Suprapubic skin (tissue), 4 donors: ENCODE results near the gene LRRN4. TPM values are rescaled to one million over a fixed set of nuclear protein-coding genes. Genes with fewer than 3 reads are reported as not detected.

ENCODE experiments used
- DNase-seq, 2 donors: peaks; one replicate each; pipeline ENCODE4 v3.0.0-alpha.2; 2019; ENCODE audit warnings: low spot score in 2 of 2
- H3K27ac ChIP-seq: fragments of 200-600 bp; sonication (generic); one replicate; pipeline ENCODE4 v1.5.1; 2019
- H3K27me3 ChIP-seq: fragments of 200-600 bp; sonication (generic); one replicate; pipeline ENCODE4 v1.5.1; 2019
- H3K36me3 ChIP-seq: fragments of 200-600 bp; sonication (generic); one replicate; pipeline ENCODE4 v1.5.1; 2019
- H3K4me1 ChIP-seq: fragments of 200-600 bp; sonication (generic); one replicate; pipeline ENCODE4 v1.5.1; 2019
- H3K4me3 ChIP-seq: fragments of 200-600 bp; sonication (generic); one replicate; pipeline ENCODE4 v1.5.1; 2019; ENCODE audit warnings: mild to moderate bottlenecking
- H3K9me3 ChIP-seq: fragments of 200-600 bp; sonication (generic); one replicate; pipeline ENCODE4 v1.5.1; 2019
- EP300 ChIP-seq: sonication (generic); formaldehyde crosslinking; IDR thresholded peaks from one replicate; pipeline ENCODE4 v1.6.1; 2017; ENCODE audit warnings: antibody characterized with exemption
- POLR2A ChIP-seq, 2 donors: fragments of 450-650 bp; IDR thresholded peaks; one replicate each; pipeline ENCODE4 v1.6.1; 2017; ENCODE audit warnings: antibody characterized with exemption in 2 of 2, mild to moderate bottlenecking in 2 of 2, moderate library complexity in 2 of 2
- POLR2AphosphoS5 ChIP-seq, 3 donors: sonication (generic); formaldehyde crosslinking; IDR thresholded peaks; one replicate each; pipeline ENCODE4 v1.6.1; 2017; ENCODE audit warnings: antibody characterized with exemption in 3 of 3
- WGBS: methylation state at CpG from one replicate; pipeline ENCODE4 v1.1.5; 2018; 5-methylcytosine and 5-hydroxymethylcytosine counted together
- total RNA-seq, 4 donors: library from RNA; depleted of rRNA; stranded (reverse); fragments of >200 nt; gene quantifications; one replicate each; pipeline ENCODE4 v1.1.0, GENCODE V29; 2016
- TF ChIP-seq, protein P1 (sequence below), 2 donors: fragments of 200-600 bp in 1 of 2; fragments of 450-650 bp in 1 of 2; sonication (generic) in 1 of 2; IDR thresholded peaks; one replicate each; pipeline ENCODE4 v1.5.1; 2016 to 2019; ENCODE audit warnings: antibody characterized with exemption in 2 of 2, mild to moderate bottlenecking in 1 of 2, moderate library complexity in 1 of 2

The LRRN4 gene
- total RNA-seq, 4 donors from 2014 or later = 0.80 TPM; not detected in 3

DNA sequence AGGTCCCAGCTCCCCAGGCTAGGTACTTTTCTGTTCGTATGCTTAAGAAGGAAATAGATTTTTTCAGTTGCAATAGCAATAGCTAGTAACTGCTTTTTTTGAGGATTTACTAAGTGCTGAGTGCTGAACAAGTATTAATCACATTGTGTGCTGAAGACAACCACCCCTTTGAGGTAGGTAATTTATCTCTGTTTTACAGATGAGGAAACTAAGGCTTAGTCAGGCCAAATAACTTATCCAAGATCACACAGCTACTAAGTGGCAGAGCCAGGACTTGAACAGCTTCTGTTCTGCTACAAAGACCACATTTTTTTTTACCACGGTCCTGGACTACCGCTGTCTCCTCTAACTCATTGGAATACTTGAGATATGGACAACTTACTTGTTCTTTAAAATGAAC lies 39.8 kb downstream of the LRRN4 start:
- H3K36me3 ChIP-seq = peaks cover 36% of the 10 kb centered on the region
- TF ChIP-seq EP300 (no peak), POLR2AphosphoS5 (IDR thresholded peaks at IDR 0.05) (no peak), POLR2A (IDR thresholded peaks at IDR 0.05) (no peak)
- TF ChIP-seq, protein P1, sequence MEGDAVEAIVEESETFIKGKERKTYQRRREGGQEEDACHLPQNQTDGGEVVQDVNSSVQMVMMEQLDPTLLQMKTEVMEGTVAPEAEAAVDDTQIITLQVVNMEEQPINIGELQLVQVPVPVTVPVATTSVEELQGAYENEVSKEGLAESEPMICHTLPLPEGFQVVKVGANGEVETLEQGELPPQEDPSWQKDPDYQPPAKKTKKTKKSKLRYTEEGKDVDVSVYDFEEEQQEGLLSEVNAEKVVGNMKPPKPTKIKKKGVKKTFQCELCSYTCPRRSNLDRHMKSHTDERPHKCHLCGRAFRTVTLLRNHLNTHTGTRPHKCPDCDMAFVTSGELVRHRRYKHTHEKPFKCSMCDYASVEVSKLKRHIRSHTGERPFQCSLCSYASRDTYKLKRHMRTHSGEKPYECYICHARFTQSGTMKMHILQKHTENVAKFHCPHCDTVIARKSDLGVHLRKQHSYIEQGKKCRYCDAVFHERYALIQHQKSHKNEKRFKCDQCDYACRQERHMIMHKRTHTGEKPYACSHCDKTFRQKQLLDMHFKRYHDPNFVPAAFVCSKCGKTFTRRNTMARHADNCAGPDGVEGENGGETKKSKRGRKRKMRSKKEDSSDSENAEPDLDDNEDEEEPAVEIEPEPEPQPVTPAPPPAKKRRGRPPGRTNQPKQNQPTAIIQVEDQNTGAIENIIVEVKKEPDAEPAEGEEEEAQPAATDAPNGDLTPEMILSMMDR (IDR thresholded peaks at IDR 0.05) = no peak
- no peak for DNase-seq
- no peaks in the 10 kb centered on the region for H3K27me3 ChIP-seq
- H3K27ac ChIP-seq = no peak overlapping the region
- no peak overlapping the region for H3K4me3 ChIP-seq
- H3K9me3 ChIP-seq = no peaks in the 10 kb centered on the region
- WGBS = 83% methylated on average over 3 of the region's 3 CpGs
- H3K4me1 ChIP-seq = peaks cover 2% of the 10 kb centered on the region

DNA sequence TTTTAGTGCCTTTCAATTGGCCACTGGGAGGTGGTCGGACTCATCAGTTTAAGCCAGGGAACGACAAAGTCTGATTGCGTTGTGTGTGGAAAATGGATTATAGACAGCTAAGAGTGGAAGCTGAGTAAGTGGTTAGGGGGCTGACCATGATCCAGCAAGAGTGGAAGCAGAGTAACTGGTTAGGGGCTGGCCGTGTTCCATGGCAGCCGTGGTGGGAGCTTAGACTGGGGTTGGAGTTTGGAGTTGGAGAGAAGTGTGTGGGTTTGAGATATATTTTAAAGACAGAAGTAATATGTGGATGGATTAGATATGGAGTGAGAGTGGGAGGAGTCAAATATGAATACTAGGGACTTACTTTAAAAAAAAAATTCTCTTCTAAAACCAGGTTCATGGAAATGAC lies 41.7 kb downstream of the LRRN4 start:
- peaks cover 20% of the 10 kb centered on the region for H3K4me1 ChIP-seq
- no peak overlapping the region for H3K27ac ChIP-seq
- H3K4me3 ChIP-seq = no peak overlapping the region
- H3K9me3 ChIP-seq = no peaks in the 10 kb centered on the region
- no peak for TF ChIP-seq POLR2AphosphoS5 (IDR thresholded peaks at IDR 0.05)
- TF ChIP-seq, protein P1 (IDR thresholded peaks at IDR 0.05) = no peak
- TF ChIP-seq POLR2A (IDR thresholded peaks at IDR 0.05) = no peak
- TF ChIP-seq EP300 = no peak
- H3K36me3 ChIP-seq = peaks cover 36% of the 10 kb centered on the region
- H3K27me3 ChIP-seq = no peaks in the 10 kb centered on the region
- no peak for DNase-seq
- WGBS = 98% methylated on average over 5 of the region's 5 CpGs

DNA sequence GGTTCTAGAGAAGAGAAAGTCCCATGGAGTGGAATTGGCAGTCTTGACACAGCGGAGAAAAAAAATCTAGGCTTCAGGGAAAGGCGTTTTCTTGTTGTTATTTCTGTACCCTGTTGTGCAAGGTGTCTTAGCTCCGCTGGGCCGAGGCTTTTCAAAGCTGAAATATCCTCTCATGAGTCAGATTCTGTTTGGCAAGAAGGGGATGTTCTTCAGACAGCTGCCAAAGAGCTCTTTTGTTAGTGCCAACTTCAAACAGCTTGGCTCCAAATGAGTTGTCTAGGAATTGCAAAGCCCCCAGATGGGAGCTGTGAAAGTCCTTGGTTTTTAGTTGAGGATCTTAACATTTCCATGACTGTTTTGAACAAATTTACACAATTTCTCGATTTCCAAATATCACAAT lies 45.6 kb downstream of the LRRN4 start:
- peak; percentile 81 to 86 for DNase-seq
- Histone ChIP-seq H3K4me3 (no peak overlapping the region), H3K36me3 (peaks cover 22% of the 10 kb centered on the region), H3K9me3 (no peaks in the 10 kb centered on the region), H3K27me3 (no peaks in the 10 kb centered on the region), H3K27ac (no peak overlapping the region), H3K4me1 (peaks cover 35% of the 10 kb centered on the region)
- TF ChIP-seq POLR2AphosphoS5 (IDR thresholded peaks at IDR 0.05) (peak in 2 of 3 donors; percentile 63 to 68), EP300 (no peak)
- 15% methylated on average over 5 of the region's 5 CpGs for WGBS

DNA sequence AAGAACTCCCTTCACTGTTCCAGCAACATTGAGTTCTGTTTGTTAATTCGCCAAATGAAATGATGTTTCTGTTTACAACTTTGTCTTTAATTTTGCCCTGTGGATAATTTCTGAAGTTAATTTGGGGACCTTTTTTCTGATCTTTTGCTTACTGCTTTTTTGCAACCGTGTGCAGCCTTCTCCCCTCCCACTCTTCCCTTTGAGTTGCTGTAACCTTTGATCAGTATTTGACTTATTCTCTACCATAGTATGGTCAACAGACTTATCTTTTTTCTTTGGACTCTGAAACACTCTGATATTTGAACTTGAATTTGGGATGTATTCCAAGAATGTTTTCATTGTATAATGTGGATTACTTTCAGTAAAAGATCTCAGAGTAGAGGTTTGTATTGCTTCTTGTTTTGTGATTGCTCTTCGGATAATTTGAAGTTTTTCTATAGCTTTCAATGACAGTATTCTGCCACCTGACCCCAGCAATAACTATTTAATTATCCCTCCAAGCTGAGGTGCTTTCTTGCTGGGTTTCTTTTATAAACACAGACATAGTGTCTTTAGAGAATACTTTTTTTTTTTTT lies 46.2 kb downstream of the LRRN4 start:
- Histone ChIP-seq H3K9me3 (no peaks in the 10 kb centered on the region), H3K27me3 (no peaks in the 10 kb centered on the region), H3K27ac (no peak overlapping the region), H3K36me3 (peaks cover 22% of the 10 kb centered on the region), H3K4me1 (peaks cover 35% of the 10 kb centered on the region), H3K4me3 (peak overlapping the region; percentile 84)
- no peak for DNase-seq
- TF ChIP-seq, protein P1 (IDR thresholded peaks at IDR 0.05) = no peak
- TF ChIP-seq POLR2AphosphoS5 (IDR thresholded peaks at IDR 0.05) = no peak
- TF ChIP-seq POLR2A (IDR thresholded peaks at IDR 0.05) = no peak
- TF ChIP-seq EP300 = no peak
- 17% methylated on average over 3 of the region's 3 CpGs for WGBS

DNA sequence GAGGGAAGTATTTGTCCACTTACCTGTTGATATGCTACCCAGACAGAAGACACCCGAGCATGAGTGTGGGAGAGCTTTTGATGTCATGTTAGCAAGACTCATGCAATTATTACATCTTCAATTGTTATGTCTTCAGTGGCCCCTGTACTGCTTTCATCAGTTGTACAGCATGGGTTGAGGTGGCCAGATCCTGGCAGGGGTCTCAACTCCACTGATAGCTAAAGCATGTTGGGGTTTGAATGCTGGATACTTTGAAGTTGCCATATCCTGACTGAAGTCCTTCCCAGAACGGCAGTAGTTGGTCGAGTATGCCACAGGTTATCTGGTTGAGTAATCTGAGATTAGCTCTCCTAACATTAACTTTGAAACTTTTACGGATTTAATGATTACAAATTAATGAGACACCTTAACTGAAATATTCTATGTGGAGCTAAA lies 46.7 kb downstream of the LRRN4 start:
- no peaks in the 10 kb centered on the region for H3K9me3 ChIP-seq
- H3K27me3 ChIP-seq = no peaks in the 10 kb centered on the region
- peaks cover 35% of the 10 kb centered on the region for H3K4me1 ChIP-seq
- WGBS = 7% methylated on average over 4 of the region's 4 CpGs
- no peak overlapping the region for H3K27ac ChIP-seq
- peaks cover 20% of the 10 kb centered on the region for H3K36me3 ChIP-seq
- DNase-seq = no peak
- TF ChIP-seq, protein P1 (IDR thresholded peaks at IDR 0.05) = no peak
- TF ChIP-seq POLR2AphosphoS5 (IDR thresholded peaks at IDR 0.05) = no peak
- TF ChIP-seq POLR2A (IDR thresholded peaks at IDR 0.05) = no peak
- TF ChIP-seq EP300 = no peak
- peak overlapping the region; percentile 84 for H3K4me3 ChIP-seq

DNA sequence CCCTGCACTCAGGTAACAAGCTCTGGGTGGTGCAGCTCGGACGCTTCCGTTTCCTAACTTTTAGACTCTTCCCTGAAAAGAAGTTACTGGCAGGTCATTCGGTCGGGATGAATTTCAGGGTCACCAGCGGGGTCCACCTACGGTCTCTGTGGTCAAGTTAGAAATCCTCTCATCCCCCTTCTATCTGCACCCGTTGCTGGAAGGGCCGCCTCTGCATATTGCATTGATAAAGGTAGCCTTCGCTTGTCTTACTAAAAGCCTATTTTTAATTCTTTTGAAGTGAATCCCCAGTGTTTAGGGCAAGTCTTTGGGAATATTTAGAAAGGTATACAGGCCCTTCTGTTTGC lies 47.3 kb downstream of the LRRN4 start:
- under 1% methylated on average over 10 of the region's 10 CpGs for WGBS
- Histone ChIP-seq H3K27me3 (no peaks in the 10 kb centered on the region), H3K36me3 (peaks cover 15% of the 10 kb centered on the region), H3K4me1 (peaks cover 35% of the 10 kb centered on the region), H3K9me3 (no peaks in the 10 kb centered on the region), H3K27ac (peak overlapping the region; percentile 86), H3K4me3 (peak overlapping the region; percentile 84)
- TF ChIP-seq POLR2A (IDR thresholded peaks at IDR 0.05) = no peak
- TF ChIP-seq EP300 = no peak
- TF ChIP-seq, protein P1 (IDR thresholded peaks at IDR 0.05) = no peak
- TF ChIP-seq POLR2AphosphoS5 (IDR thresholded peaks at IDR 0.05) = no peak
- DNase-seq = no peak
